ENCODE data around the gene PLOD2.

The PLOD2 gene

DNA sequence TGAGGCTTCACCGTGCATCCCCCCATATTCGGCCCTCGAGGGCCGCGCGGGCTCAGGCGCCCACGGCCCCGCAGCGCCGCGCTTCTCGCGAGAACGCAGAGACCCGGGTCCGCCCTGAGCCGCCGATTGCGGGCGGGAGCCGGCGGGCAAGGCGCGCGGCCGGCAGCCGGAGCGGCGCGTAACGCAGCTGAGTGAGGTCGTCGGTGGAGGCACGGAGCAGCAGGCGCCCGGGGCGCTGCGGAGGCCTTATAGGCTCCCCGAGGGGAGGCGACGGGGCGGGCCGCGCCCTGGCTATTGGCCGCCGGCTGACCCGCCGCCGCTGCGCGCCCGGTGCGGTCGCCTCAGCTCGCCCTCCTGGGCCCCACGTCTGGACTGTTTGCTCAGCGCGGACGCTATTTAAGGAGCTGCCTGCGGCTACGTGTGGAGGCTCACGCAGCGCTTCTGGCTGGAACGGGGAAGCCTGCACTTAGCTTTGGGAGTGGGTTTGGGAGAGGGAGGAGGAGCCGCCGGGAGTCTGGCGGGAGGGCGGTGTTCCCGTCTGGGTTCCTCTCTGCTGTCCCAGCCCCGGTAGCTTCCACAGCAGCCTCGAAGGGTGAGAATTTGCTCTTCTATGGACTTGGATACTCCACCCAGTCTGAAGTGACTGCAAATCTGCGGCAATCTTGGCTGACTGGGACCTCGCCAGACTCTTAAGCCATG lies at the start of gene PLOD2:
TSS of gene PLOD2 (minus strand) at position 221 of the 699 bp plus-strand sequence. CDS start at position 26, 195 bp downstream.
- DNase-seq: no peak

DNA sequence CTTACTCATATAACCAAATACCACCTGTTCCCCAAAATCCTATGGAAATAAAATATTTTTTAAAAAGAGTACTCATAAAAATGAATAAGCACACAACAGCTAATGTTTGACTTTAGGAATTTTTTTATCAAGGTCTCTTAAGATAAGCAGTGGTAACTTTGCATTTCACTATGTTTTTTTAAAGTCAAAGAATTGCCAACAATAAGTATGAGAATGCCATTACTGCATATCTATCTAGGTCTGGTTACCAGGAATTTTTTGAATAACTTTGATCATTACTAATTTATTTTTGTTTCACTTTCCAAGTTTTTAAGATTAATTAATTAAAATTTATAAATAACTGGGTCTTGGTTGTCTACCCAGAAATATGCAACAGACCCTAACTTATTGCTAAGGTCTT lies 48.4 kb upstream of the PLOD2 start:
- no peak for DNase-seq

DNA sequence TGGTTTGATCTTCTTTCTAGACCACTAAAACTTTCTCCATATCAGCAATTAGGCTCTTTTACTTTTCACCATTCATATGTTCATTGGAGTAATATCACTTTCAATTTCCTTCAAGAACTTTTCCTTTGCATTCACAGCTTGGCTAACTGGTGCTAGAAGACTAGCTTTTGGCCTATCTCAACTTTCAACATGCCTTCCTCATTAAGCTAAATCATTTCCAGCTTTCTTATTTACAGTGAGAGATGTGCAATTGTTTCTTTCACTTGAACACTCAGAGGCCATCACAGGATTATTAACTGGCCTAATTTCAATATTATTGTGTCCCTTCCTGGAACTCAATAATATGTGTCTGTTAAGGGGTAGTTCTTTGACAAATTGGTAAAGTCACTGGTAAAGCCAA lies 42.8 kb upstream of the PLOD2 start:
- no peak for DNase-seq

DNA sequence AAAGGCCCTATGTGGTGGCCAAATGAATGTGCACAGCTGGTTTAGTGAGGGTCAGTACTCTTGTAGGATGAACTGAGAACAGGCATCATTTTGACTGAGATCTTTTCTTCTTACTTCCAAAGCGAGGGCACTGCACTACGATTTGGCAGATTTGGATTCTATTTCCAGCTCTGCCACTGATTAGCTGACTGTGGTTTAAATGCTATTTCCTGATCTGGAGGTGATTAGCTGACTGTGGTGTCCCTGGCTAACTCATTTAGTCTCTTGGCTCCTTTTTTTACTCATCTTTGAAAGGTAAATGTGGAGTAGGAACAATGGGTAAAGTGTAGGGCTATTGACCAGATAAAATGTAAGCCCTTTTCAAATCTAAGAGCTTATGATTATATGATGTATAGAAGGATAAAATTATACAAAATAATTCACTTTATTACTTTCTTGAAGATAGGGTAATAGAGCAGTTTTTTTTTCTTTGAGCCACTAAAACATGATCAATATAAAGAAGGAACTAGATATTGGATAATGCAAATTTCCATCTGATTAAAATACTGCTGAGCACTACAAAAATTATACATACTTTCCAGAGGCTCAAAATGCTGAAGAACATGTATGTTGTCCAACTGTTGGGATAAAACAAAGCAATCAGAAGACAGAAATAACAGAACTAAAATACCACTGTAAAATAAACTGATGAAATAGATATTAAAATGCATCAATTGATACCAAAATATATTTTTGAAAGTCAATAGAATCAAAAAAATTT lies 39.7 kb upstream of the PLOD2 start:
- DNase-seq: no peak

DNA sequence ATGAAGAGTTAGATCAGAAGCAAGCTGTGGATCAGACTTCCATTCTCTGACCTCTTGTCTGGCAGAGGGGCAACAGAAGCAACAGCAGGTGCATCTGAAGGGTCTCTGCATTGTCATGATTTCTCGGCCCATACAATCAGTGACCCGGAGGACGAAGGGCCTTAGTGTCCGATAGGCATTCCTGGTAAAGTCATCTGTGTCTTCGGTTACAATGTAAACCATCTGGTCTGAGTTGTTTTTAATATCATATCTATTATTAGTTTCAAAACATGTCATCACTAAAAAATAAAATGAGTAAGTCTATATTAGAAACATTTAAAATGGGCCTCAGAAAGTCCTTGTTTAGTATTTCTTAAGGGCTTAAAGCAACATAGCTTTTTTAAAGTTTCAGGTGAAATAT lies 38.8 kb upstream of the PLOD2 start:
- no peak for DNase-seq

DNA sequence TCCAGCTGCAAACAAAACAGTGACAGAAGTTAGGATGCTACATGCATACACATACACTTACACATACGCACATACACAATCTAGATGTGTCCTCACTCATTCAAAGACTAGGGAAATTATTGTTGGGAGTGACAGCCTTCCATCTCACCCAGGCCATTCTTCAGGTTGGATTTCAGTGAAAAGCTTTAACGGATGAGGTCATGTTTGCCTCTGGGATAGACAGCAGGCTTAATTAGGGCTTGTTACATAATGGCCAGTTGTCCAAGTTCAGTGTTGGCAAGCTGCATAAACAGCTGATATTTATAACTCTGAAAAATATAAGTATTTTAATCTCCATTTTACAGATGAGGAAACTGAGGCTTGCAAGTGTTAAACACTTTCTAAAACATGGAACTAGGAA lies 35.8 kb upstream of the PLOD2 start:
- no peak for DNase-seq

DNA sequence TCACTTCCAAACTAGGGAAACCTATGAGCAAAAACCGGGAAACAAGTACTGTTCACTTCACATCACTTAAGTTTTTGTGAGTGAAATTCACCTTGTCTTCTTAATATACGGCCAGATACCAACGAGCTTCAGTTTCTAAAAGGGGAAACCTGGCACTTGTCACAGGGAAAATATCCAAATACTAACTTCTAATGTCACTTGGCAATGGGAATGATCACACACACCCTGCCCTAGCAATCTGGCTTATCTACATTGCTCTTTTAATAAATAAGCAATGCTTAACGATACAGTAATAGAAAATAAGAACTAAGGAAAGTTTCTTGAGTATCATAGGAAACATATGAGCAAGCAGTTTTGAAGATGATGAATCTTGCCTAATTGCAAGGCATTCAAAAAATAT lies 34.6 kb upstream of the PLOD2 start:
- DNase-seq: no peak

DNA sequence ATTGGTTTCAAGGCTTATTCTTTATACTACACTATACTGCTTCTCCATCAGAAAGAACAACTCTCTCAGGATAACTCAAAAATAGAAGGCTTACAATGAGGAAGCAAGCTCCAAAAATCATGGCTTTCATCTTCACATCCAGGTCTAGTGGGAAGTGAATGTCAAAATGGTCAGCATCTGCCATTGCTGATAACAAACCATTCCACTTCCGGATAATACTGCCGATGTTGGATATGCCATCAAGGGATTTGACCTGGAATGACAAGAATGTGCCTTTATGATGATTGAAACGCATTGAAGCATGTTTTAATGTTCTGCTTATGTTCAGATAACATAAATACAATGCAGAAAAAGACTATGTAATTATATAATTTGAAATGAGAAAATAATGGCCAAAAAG lies 34.0 kb upstream of the PLOD2 start:
- DNase-seq: no peak

DNA sequence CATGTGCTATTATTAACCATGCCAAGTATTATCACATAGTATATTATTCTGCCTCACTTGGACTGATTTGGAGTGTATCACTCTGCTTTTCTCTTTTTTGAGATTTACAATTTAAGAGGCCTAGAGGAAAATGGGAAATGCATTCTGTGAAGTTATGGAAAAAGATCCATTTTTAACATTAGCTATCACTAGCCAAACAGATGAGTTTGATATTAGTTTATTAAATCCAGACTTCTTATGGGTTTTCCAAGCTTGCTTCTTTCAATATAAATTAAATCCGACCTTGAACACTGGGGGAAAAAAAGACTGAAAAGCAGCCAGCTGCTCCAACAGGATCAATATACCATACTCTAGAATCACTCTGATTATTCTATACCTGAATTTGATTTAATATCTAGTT lies 30.1 kb upstream of the PLOD2 start:
- DNase-seq: no peak

DNA sequence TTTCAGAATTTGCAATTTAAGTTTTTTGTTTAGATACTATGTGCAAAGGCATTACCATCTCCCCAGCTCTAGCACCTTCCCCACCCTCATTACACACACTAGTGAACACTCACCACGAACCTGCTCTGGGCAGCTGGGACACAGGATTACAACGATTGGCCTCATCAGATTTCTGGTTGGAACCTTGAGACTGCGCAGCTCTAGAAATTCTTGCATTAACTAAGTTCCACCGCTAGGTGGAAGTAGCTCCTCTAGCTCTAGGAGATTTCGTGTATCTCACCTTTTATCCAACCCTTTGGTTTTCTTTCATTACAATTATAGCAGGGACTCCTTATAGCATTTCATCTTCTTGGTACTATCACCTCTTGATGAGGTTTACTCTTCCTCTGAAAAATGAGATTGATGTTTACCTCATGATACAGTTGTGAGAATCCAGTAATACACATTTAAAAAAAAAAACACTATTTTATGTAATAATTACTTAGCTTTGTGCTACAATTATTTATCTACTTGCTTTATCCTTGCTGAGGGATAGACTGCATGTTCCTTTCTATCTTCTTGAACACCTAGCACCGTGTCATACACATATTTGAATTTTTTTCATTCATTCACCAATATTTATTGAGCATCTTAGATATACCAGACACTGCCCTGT lies 28.7 kb upstream of the PLOD2 start:
- DNase-seq: peak; percentile 2

DNA sequence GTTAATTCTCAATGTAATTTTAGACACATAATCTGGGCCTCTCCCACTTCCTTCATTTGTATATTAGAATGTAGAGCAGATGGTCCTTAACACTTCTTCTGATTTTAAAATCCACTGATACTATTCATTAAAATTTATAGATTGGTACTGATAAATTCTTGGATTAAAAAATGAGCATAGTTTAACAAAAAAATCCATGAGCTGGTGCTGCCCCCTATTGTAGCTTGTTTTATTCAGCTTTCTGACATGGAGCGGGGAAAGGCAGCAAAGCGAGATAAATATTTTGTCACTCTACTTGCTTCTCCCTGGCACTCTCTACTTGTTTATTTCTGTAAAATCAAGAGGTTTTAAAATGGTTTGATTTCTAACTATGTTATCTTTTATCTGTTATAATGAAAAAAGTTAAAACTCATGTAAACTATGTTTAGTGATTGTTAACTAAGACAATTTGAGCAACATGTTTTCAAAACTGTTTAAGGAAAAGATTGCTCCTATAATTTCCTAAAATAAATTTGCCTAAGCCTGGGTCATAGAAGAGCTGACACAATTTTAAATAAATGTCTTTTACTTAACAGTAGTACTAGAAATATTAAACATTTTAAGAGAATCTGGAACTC lies 26.5 kb upstream of the PLOD2 start:
- no peak for DNase-seq

DNA sequence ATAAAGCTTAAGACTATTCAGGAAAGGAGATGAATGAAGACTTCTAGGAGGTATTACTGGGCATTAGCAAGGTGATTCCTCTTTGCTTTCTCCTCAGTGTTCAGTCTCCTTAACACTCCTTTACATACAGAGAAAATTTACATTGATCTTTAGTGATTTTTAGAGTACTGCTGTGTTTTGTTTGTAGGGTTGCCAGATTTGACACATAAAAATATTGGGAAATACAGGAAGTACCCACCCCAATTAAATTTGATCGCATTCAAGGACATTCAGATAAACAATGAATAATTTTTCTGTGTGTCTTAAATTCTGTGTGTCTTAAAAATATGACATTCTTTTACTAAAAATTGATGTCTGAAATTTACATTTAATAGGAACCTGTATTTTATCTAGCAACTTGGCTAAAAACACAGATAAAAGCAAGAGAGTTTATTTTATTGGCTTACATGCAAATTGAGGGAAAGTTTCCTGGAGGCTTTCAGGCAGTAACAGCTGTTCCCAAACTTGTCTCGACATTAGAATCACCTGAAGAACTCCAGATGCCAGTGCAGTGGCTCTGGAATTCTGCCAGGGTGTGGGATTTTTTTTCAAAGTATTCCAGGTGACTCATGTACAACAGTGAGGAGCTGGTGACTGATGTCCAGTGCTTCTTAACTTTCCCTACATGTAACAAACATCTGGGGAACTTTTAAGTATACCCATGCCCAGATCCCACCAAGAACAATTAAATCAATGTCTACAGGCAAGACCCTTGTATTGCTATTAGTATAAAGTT lies 23.4 kb upstream of the PLOD2 start:
- no peak for DNase-seq

DNA sequence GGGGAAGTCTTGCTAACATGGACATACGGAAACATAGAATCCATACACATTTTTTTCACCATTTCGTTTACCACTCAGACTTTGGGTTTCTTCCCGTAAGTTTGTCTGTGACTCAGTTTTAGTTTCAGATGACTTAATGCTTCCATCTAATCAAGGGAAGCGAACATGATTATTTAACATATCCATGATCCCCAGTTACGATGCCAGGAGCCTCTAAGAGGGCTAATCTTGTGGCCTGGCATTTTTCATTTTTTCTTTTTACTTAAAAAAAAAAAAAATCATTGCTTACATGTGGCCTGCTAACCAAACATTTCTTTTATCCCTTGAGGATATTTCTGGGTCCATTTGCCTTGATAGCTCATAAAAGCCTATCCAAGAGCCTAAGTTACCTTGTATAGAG lies 20.2 kb upstream of the PLOD2 start:
- no peak for DNase-seq

DNA sequence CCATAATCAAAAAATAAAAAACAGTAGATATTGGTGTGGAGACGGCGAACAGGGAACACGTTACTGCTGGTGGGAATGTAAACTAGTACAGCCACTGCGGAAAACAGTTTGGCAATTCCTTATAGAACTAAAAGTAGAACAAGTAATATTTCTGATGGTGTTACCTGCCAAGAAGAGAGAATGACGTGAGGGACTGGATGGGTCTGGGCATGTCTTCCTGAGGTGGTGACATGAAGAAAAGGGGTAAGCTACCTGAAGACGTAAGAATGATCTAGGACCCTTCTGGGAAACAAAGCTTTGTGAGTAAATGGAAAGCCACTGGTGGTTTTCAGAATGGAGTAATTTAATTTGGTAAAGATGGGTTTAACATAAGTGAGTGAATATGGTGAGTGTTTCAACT lies 19.4 kb upstream of the PLOD2 start:
- DNase-seq: no peak

DNA sequence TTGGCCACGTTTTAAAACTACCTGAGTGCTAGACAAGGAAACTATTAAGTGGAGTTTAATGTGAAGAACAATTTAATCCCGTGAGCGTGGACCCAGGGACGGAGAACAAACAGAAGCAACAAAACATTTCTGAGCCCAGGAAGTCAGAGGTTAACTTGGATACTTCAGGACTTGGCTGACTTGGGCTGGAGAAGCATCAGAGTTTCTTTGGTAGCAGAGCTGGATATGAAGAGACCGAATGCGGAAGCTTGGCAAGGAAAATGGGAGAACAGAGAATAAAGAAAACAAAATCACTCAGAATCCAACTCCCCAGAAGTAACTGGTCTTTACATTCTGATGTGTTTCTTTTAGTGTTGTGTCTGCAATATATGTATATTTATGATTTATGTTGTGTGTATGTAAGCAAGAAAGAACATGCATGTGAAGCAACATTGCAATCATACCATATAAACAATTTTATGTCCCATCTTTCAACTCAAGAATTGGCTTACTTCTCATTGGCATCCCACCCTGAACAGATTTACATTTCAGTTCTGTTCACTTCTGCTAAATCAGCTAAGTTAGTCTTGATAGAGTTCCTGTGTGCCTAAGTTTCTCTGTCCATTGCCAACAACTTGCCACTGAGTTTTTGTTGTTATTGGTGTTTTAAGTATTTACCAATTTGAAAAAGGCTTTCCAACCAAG lies 17.2 kb upstream of the PLOD2 start:
- DNase-seq: no peak

DNA sequence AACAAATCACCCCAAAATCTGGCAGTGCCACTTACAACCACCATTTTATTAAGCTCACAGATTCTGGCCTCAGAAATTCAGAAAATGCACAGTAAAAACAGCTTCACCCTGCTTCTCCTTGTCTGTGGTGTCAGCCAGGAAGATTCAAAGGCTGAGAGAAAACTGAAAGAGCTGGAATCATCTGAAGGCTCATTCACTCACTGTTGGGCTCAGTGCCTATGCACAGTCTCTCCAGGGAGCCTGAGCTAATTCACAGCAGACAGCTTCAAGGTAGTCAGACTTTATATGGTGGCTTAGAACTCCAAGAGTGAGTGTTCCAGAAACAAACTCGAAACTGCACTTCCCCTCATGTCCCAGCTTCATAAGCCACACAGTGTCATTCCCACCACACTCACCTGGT lies 16.5 kb upstream of the PLOD2 start:
- no peak for DNase-seq

DNA sequence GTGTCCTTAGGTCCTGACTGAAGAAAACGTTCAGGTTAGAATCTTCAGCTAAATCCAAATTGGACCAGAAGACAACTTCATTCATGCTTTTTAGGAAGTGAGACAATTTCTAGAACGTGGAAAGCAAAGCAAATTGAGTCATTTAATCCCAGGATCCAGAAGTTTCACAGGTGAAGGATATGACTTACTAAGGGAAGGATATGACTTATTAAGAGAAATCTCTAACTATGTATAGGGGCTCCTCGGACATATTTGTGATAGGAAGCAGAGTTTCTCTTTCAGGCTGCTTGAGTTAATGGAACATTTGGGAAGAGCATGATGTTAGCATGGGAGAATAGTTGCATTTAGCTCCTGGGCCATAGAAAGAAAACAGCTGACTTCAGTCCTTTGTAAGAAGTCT lies 16.1 kb upstream of the PLOD2 start:
- DNase-seq: no peak

DNA sequence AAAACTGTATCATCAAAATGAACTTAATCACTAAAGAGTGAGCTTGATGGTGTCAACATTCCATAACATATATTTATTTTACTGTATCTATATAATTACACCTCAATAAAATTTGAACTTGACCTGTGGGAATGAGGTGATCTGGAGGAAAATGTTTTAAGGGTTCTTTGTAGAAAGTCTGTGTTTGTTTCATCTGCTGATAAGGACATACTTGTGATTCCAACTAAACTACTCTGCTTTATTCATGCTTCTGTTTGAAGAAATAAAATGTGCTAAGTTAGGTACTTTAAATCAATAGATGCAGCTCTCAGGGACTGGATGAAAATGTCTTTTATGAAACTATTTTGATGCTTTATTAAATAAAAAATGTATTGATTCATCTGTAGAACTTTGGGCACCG lies 11.6 kb upstream of the PLOD2 start:
- no peak for DNase-seq

DNA sequence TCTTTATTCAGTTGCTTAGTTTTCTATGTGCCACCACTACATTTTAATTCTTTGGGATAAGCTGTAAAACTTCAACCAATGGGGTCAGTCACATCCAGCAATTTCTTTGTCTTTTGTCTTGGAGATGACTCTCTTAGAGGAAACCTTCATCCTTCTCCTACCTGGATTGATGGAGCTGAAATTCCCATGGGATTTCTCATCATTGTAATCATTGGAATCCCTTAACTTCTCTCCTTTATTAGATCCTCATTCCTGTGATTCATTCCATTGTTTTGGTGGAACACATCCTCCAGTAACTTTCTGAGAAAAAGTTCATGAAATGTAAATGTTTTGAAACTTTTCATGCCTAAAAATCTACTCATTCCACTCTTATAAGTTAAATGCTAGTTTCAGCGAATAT lies 9.6 kb upstream of the PLOD2 start:
- DNase-seq: no peak

DNA sequence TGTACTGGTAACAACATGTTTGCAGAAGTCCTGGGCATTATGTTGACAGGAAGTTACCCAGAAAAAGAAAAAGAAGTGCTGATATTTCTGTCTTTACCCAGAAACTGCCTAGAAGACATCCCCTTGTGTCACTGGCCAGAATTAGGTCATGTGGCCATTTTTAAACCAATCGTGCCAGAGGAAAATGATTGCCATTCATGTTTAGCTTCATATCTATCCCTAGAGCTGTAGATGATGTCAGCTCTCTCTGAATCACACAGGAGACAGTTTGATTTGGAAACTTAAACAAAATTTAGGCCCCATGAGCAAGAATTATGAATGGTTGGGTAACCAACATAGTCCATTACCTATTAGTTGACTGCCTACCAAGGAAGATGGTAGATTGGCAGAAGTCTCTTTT lies 8.9 kb upstream of the PLOD2 start:
- DNase-seq: no peak

DNA sequence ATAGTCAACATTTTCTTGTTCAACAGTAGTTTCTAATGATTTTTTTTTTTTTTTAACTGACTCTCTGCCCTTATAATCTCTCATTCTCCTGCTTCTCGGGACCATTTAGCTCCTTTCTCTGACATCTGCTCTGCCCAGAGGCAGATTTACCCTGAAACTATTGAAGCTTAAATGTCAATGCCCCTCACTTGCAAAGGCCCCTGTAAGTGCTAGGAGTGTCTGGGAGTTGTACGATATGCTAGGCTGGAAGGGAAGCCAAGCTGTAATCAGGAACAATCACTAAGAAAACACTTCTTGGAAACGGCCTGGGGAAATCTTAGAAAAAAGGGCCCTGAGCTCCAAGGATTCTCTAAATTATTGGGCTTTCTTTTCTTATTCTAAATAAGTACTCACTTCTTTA lies 5.8 kb upstream of the PLOD2 start:
- no peak for DNase-seq

DNA sequence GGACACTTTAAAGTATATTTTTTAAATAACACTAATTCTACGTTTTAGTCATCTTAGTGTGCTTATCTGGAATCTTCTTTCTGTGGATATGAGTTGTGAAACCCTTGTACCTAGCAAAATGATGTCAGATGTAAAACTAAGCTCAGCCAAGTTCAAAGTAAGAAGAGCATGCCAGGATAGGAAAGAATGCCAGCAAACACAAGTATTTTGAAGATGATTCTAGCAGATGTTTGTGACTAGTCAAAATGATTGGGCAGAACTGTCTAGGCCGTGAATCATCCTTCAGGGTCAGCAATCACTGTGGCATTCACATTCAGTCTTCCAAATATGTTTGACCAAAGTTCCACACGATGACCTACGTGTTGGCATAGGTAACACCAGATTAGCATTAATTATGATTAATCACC lies 5.4 kb upstream of the PLOD2 start:
- DNase-seq: no peak
